ENCODE data around the gene SESN3.

SESN3 gene

DNA sequence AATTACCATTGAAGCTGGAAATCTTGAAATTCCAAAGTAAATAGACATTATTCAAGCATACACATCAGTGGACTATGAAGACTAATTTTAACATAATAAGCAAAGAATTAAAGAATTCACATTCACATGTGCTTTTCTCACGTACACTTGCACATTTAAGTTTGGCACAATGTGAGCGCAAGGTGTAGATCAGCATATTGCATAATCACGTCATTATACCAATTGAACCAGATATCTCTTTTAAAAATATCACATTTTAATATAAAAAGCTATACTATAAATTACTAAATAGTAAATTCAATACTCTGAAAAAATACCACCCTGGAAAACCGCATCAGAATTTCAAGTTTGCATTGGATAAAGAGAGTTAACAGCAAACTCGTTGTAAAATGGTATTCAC lies 60.7 kb downstream of the SESN3 start:
- Histone ChIP-seq H3K4me3 (ENCODE audit: low read length) (no peak overlapping the region), H3K36me3 (ENCODE audit: control insufficient read depth, insufficient read depth, low read length) (no peaks in the 10 kb centered on the region), H3K9ac (ENCODE audit: low read length) (no peak overlapping the region), H4K5ac (ENCODE audit: low read length) (no peak overlapping the region), H3K56ac (ENCODE audit: low read length) (no peak overlapping the region), H3K79me1 (ENCODE audit: low read length) (no peaks in the 10 kb centered on the region), H2AK5ac (ENCODE audit: low read length) (no peak overlapping the region), H3K79me2 (ENCODE audit: control insufficient read depth, insufficient read depth, low read length) (no peaks in the 10 kb centered on the region), H3K18ac (ENCODE audit: low read length) (no peak overlapping the region), H3K27me3 (ENCODE audit: insufficient read depth, low read length, poor library complexity) (no peaks in the 10 kb centered on the region), H3K23ac (ENCODE audit: low read length) (no peak overlapping the region), H3K4me2 (ENCODE audit: low read length) (no peak overlapping the region), H4K8ac (ENCODE audit: low read depth, low read length) (no peak overlapping the region), H2BK5ac (ENCODE audit: low read length) (no peak overlapping the region), H3K27ac (ENCODE audit: low read depth, low read length) (no peak overlapping the region), H3K4ac (ENCODE audit: low read depth, low read length) (no peak overlapping the region), H2BK120ac (ENCODE audit: low read depth, low read length) (no peak overlapping the region), H2BK15ac (replicated peaks; ENCODE audit: low read depth) (no peak overlapping the region), H3K4me1 (ENCODE audit: control insufficient read depth, low read depth, low read length) (no peaks in the 10 kb centered on the region)
- DNase-seq = no peak
- WGBS (ENCODE audit: extremely low coverage, insufficient coverage, low lambda C conversion rate) = 100% methylated on average over 1 of the region's 5 CpGs

DNA sequence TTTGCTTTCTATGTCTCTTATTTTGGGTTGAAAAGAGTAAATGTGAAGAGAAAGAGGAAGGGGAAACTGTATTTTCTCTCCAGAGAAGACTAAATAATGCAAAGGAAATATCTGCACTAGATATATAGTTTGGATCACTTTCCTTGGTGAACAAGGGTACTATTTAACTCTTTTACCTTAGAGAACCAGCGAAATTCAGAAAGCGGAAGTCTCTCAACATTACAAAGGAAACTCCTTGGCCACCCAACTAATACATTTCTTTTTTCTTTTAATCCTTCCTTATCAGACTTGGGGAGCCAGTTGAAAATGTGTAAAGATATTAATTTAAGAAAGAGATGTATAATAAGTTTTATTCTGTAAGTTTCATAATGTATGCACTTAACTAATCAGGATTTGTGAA lies 64.2 kb downstream of the SESN3 start:
- no peak overlapping the region for H2BK5ac ChIP-seq (ENCODE audit: low read length)
- no CpG with 5 or more reads among the region's 2 CpGs for WGBS (ENCODE audit: extremely low coverage, insufficient coverage, low lambda C conversion rate)
- no peaks in the 10 kb centered on the region for H3K27me3 ChIP-seq (ENCODE audit: insufficient read depth, low read length, poor library complexity)
- no peak overlapping the region for H4K8ac ChIP-seq (ENCODE audit: low read depth, low read length)
- no peak overlapping the region for H2BK15ac ChIP-seq (replicated peaks; ENCODE audit: low read depth)
- no peaks in the 10 kb centered on the region for H3K79me1 ChIP-seq (ENCODE audit: low read length)
- H2AK5ac ChIP-seq (ENCODE audit: low read length) = no peak overlapping the region
- H3K36me3 ChIP-seq (ENCODE audit: control insufficient read depth, insufficient read depth, low read length) = no peaks in the 10 kb centered on the region
- H2BK120ac ChIP-seq (ENCODE audit: low read depth, low read length) = no peak overlapping the region
- no peak overlapping the region for H3K23ac ChIP-seq (ENCODE audit: low read length)
- no peak overlapping the region for H3K4me3 ChIP-seq (ENCODE audit: low read length)
- H3K4me2 ChIP-seq (ENCODE audit: low read length) = no peak overlapping the region
- no peak overlapping the region for H3K18ac ChIP-seq (ENCODE audit: low read length)
- no peak overlapping the region for H3K56ac ChIP-seq (ENCODE audit: low read length)
- H3K79me2 ChIP-seq (ENCODE audit: control insufficient read depth, insufficient read depth, low read length) = no peaks in the 10 kb centered on the region
- no peak overlapping the region for H3K9ac ChIP-seq (ENCODE audit: low read length)
- no peak overlapping the region for H3K27ac ChIP-seq (ENCODE audit: low read depth, low read length)
- H3K4me1 ChIP-seq (ENCODE audit: control insufficient read depth, low read depth, low read length) = no peaks in the 10 kb centered on the region
- no peak overlapping the region for H3K4ac ChIP-seq (ENCODE audit: low read depth, low read length)
- no peak for DNase-seq
- H4K5ac ChIP-seq (ENCODE audit: low read length) = no peak overlapping the region

DNA sequence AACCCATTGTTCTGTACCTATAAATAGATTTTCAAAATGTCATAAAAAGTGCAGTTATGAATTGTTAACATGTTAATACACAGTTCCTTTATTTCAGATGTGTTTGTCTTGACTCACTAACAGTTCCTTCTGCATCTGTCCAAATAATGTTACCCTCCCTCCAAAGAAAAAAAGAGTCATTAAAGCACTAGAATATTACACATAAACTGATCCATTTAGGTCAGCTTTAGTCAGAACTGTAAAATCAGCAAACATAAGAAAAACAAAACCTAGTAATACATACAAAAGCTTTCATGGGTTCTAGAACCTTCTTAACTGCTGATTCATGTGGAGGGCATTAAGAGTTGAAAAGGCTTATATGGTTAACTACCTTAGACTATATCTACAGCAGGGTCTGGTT lies 65.4 kb downstream of the SESN3 start:
- Histone ChIP-seq H3K23ac (ENCODE audit: low read length) (no peak overlapping the region), H3K4ac (ENCODE audit: low read depth, low read length) (no peak overlapping the region), H3K79me2 (ENCODE audit: control insufficient read depth, insufficient read depth, low read length) (no peaks in the 10 kb centered on the region)

DNA sequence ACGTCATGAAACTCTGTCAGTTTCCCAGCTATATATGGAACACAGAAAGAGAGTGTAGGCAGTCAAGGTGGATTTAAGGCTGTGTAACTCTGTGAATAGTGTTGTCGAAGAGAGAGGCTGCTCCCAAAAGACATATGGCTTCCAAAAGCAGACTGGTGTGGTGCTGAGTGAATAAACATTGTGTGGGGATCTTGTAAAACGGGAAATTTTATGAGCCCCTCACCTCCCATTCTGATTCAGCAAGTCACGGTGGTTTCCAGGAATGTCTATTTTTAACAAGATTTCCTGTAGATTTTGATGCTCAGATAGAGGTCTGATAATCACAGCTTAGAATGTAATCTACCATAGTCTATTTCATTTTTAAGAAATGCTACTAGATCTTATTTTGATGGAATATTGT lies 67.9 kb downstream of the SESN3 start:
- no peaks in the 10 kb centered on the region for H3K79me2 ChIP-seq (ENCODE audit: control insufficient read depth, insufficient read depth, low read length)
- H2AK5ac ChIP-seq (ENCODE audit: low read length) = no peak overlapping the region
- H3K4ac ChIP-seq (ENCODE audit: low read depth, low read length) = no peak overlapping the region
- no peak overlapping the region for H3K4me2 ChIP-seq (ENCODE audit: low read length)
- no peak overlapping the region for H3K56ac ChIP-seq (ENCODE audit: low read length)
- H3K18ac ChIP-seq (ENCODE audit: low read length) = no peak overlapping the region
- no peak overlapping the region for H4K5ac ChIP-seq (ENCODE audit: low read length)
- H3K27ac ChIP-seq (ENCODE audit: low read depth, low read length) = no peak overlapping the region
- no CpG with 5 or more reads among the region's 4 CpGs for WGBS (ENCODE audit: extremely low coverage, insufficient coverage, low lambda C conversion rate)
- H3K9ac ChIP-seq (ENCODE audit: low read length) = no peak overlapping the region
- H2BK15ac ChIP-seq (replicated peaks; ENCODE audit: low read depth) = no peak overlapping the region
- no peak overlapping the region for H4K8ac ChIP-seq (ENCODE audit: low read depth, low read length)
- H3K36me3 ChIP-seq (ENCODE audit: control insufficient read depth, insufficient read depth, low read length) = no peaks in the 10 kb centered on the region
- no peaks in the 10 kb centered on the region for H3K4me1 ChIP-seq (ENCODE audit: control insufficient read depth, low read depth, low read length)
- no peak overlapping the region for H2BK5ac ChIP-seq (ENCODE audit: low read length)
- no peak overlapping the region for H2BK120ac ChIP-seq (ENCODE audit: low read depth, low read length)
- H3K4me3 ChIP-seq (ENCODE audit: low read length) = no peak overlapping the region
- no peaks in the 10 kb centered on the region for H3K27me3 ChIP-seq (ENCODE audit: insufficient read depth, low read length, poor library complexity)
- H3K23ac ChIP-seq (ENCODE audit: low read length) = no peak overlapping the region
- DNase-seq = no peak
- no peaks in the 10 kb centered on the region for H3K79me1 ChIP-seq (ENCODE audit: low read length)

More for the DNA sequence above, 65.4 kb downstream of the SESN3 start:
- no peak overlapping the region for H3K4me3 ChIP-seq (ENCODE audit: low read length)
- H3K56ac ChIP-seq (ENCODE audit: low read length) = no peak overlapping the region
- H3K4me1 ChIP-seq (ENCODE audit: control insufficient read depth, low read depth, low read length) = no peaks in the 10 kb centered on the region
- H3K79me1 ChIP-seq (ENCODE audit: low read length) = no peaks in the 10 kb centered on the region
- no peak for DNase-seq
- no peak overlapping the region for H4K8ac ChIP-seq (ENCODE audit: low read depth, low read length)
- no peak overlapping the region for H3K18ac ChIP-seq (ENCODE audit: low read length)
- no peak overlapping the region for H3K9ac ChIP-seq (ENCODE audit: low read length)
- H3K36me3 ChIP-seq (ENCODE audit: control insufficient read depth, insufficient read depth, low read length) = no peaks in the 10 kb centered on the region
- no peak overlapping the region for H3K27ac ChIP-seq (ENCODE audit: low read depth, low read length)
- no peak overlapping the region for H2AK5ac ChIP-seq (ENCODE audit: low read length)
- no peak overlapping the region for H4K5ac ChIP-seq (ENCODE audit: low read length)
- no peaks in the 10 kb centered on the region for H3K27me3 ChIP-seq (ENCODE audit: insufficient read depth, low read length, poor library complexity)
- H3K4me2 ChIP-seq (ENCODE audit: low read length) = no peak overlapping the region
- no peak overlapping the region for H2BK5ac ChIP-seq (ENCODE audit: low read length)
- no peak overlapping the region for H2BK120ac ChIP-seq (ENCODE audit: low read depth, low read length)
- H2BK15ac ChIP-seq (replicated peaks; ENCODE audit: low read depth) = no peak overlapping the region

DNA sequence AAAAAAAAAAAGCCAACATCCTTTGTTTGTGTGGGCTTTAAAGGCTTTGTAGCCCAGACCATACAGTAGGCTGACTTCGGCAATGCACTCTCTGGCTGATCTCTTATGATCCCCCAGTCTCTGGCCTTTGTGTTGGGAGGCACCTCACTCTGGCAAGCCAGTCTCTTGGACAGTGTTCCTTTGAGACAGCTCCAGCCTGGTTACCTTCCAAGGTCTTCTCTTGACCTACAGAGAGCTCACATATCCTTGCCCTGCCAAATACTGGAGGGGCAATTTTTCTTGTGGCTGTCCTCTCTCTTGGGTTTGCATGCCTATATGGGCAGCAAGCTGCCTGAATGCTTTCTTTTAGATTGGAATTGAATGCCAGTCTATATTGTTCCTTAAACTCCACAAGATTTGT lies 69.8 kb downstream of the SESN3 start:
- Histone ChIP-seq H3K9ac (ENCODE audit: low read length) (no peak overlapping the region), H3K23ac (ENCODE audit: low read length) (no peak overlapping the region), H2AK5ac (ENCODE audit: low read length) (no peak overlapping the region), H4K8ac (ENCODE audit: low read depth, low read length) (no peak overlapping the region), H3K56ac (ENCODE audit: low read length) (no peak overlapping the region), H2BK5ac (ENCODE audit: low read length) (no peak overlapping the region), H3K79me2 (ENCODE audit: control insufficient read depth, insufficient read depth, low read length) (no peaks in the 10 kb centered on the region), H3K18ac (ENCODE audit: low read length) (no peak overlapping the region), H4K5ac (ENCODE audit: low read length) (no peak overlapping the region), H2BK120ac (ENCODE audit: low read depth, low read length) (no peak overlapping the region), H3K36me3 (ENCODE audit: control insufficient read depth, insufficient read depth, low read length) (no peaks in the 10 kb centered on the region), H3K27ac (ENCODE audit: low read depth, low read length) (no peak overlapping the region), H3K27me3 (ENCODE audit: insufficient read depth, low read length, poor library complexity) (no peaks in the 10 kb centered on the region), H2BK15ac (replicated peaks; ENCODE audit: low read depth) (no peak overlapping the region), H3K4me3 (ENCODE audit: low read length) (no peak overlapping the region), H3K79me1 (ENCODE audit: low read length) (no peaks in the 10 kb centered on the region), H3K4me2 (ENCODE audit: low read length) (no peak overlapping the region), H3K4ac (ENCODE audit: low read depth, low read length) (no peak overlapping the region), H3K4me1 (ENCODE audit: control insufficient read depth, low read depth, low read length) (no peaks in the 10 kb centered on the region)
- DNase-seq = no peak
- no CpG with 5 or more reads among the region's 1 CpG for WGBS (ENCODE audit: extremely low coverage, insufficient coverage, low lambda C conversion rate)

DNA sequence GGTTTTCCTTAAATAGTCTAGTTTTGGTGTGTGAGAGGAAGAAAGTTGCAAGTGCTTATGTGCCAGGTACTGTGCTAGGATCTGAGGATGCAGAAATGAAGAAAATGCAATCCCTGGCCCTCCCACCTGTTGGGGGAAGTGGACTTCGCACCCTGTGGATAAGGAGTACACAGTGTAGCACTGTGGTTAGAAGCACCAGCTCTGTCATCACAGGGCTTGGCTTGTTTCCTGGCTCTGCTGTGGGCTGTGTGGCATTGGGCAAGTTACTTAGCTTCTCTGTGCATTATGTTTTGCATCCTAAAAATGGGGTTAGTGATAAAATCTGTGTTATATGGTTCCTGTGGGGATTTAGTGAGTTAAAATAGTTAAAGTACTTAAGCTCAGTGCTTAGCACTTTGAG lies 73.2 kb downstream of the SESN3 start:
- DNase-seq = no peak
- Histone ChIP-seq H3K4me3 (ENCODE audit: low read length) (no peak overlapping the region), H2BK5ac (ENCODE audit: low read length) (no peak overlapping the region), H3K4me2 (ENCODE audit: low read length) (no peak overlapping the region), H2BK15ac (replicated peaks; ENCODE audit: low read depth) (no peak overlapping the region), H3K18ac (ENCODE audit: low read length) (no peak overlapping the region), H3K56ac (ENCODE audit: low read length) (no peak overlapping the region), H3K27me3 (ENCODE audit: insufficient read depth, low read length, poor library complexity) (no peaks in the 10 kb centered on the region), H3K23ac (ENCODE audit: low read length) (no peak overlapping the region), H4K8ac (ENCODE audit: low read depth, low read length) (no peak overlapping the region), H3K9ac (ENCODE audit: low read length) (no peak overlapping the region), H3K4ac (ENCODE audit: low read depth, low read length) (no peak overlapping the region), H4K5ac (ENCODE audit: low read length) (no peak overlapping the region), H2AK5ac (ENCODE audit: low read length) (no peak overlapping the region), H3K36me3 (ENCODE audit: control insufficient read depth, insufficient read depth, low read length) (no peaks in the 10 kb centered on the region), H2BK120ac (ENCODE audit: low read depth, low read length) (no peak overlapping the region), H3K79me1 (ENCODE audit: low read length) (no peaks in the 10 kb centered on the region), H3K27ac (ENCODE audit: low read depth, low read length) (no peak overlapping the region), H3K4me1 (ENCODE audit: control insufficient read depth, low read depth, low read length) (no peaks in the 10 kb centered on the region), H3K79me2 (ENCODE audit: control insufficient read depth, insufficient read depth, low read length) (no peaks in the 10 kb centered on the region)
- WGBS (ENCODE audit: extremely low coverage, insufficient coverage, low lambda C conversion rate) = no CpG with 5 or more reads among the region's 1 CpG
